SK-N-SH (cell line): Measurements from ENCODE around the gene ATE1. TPM values are rescaled to one million over a fixed set of nuclear protein-coding genes. Genes with fewer than 3 reads are reported as not detected.

Experiments used
- CTCF ChIA-PET: fragments of 300-600, 350-600 bp; formaldehyde crosslinking; extraction: SDS; loops from one replicate; lab custom pipeline; 2021; lab: Yijun Ruan, JAX
- POLR2A ChIA-PET: fragments of 350-600 bp; sonication (Branson Sonifier 250); formaldehyde crosslinking; extraction: SDS; loops from one replicate; lab custom pipeline; 2020; ENCODE audit warnings: antibody characterized with exemption, inconsistent platforms; lab: Yijun Ruan, JAX
- DNase-seq: peaks from one replicate; pipeline ENCODE4 v3.0.0; 2012
- H2AFZ ChIP-seq: fragments of 200-600 bp; sonication (generic); 2 replicates; pipeline ENCODE4 v1.8.1; 2016; ENCODE audit warnings: antibody characterized with exemption, mild to moderate bottlenecking, low read depth
- H3F3A ChIP-seq: fragments of 200-600 bp; sonication (generic); replicated peaks from 2 replicates; pipeline ENCODE3; 2016; ENCODE audit warnings: antibody characterized with exemption, mild to moderate bottlenecking; ENCODE audit not compliant: insufficient read depth
- H3K27ac ChIP-seq, 2 experiments: fragments of 200-500 bp in 1 of 2; fragments of 200-600 bp in 1 of 2; sonication (Bioruptor generic) in 1 of 2; sonication (generic), shearing (Covaris generic) in 1 of 2; 2 replicates each; pipeline versions ENCODE4 v1.5.1 to v1.6.1; 2014 to 2016; ENCODE audit warnings: low read depth in 2 of 2, inconsistent platforms in 1 of 2, low read length in 1 of 2, mild to moderate bottlenecking in 1 of 2, mixed read lengths in 1 of 2
- H3K27me3 ChIP-seq: fragments of 200-600 bp; sonication (generic), shearing (Covaris generic); 2 replicates; pipeline ENCODE4 v1.6.1; 2016; ENCODE audit warnings: mixed run types; ENCODE audit not compliant: insufficient read depth
- H3K36me3 ChIP-seq, 2 experiments: fragments of 200-500 bp in 1 of 2; fragments of 200-600 bp in 1 of 2; sonication (Bioruptor generic) in 1 of 2; sonication (generic) in 1 of 2; replicated peaks in 1 of 2; 2 replicates each; pipeline versions ENCODE3 to v1.5.1; 2014 to 2016; ENCODE audit warnings: low read length in 1 of 2, mild to moderate bottlenecking in 1 of 2; ENCODE audit not compliant: insufficient read depth in 2 of 2, control insufficient read depth in 1 of 2
- H3K4me1 ChIP-seq, 2 experiments: fragments of 200-500 bp in 1 of 2; fragments of 200-600 bp in 1 of 2; sonication (Bioruptor generic) in 1 of 2; sonication (generic), shearing (Covaris generic) in 1 of 2; 2 replicates each; pipeline versions ENCODE4 v1.5.1 to v1.6.1; 2014 to 2016; ENCODE audit warnings: low read depth in 1 of 2, low read length in 1 of 2, mixed run types in 1 of 2; ENCODE audit not compliant: insufficient read depth in 2 of 2, control insufficient read depth in 1 of 2
- H3K4me2 ChIP-seq: fragments of 200-600 bp; sonication (generic), shearing (Covaris generic); 2 replicates; pipeline ENCODE4 v1.6.1; 2017; ENCODE audit warnings: mixed run types
- H3K4me3 ChIP-seq, 2 experiments: fragments of 200-500 bp in 1 of 2; fragments of 200-600 bp in 1 of 2; sonication (Bioruptor generic) in 1 of 2; sonication (generic), shearing (Covaris generic) in 1 of 2; 2 replicates each; pipeline versions ENCODE4 v1.5.1 to v1.8.1; 2014 to 2016; ENCODE audit warnings: low read depth in 2 of 2, inconsistent platforms in 1 of 2, low read length in 1 of 2, mild to moderate bottlenecking in 1 of 2, mixed read lengths in 1 of 2, moderate library complexity in 1 of 2
- H3K79me2 ChIP-seq: fragments of 200-600 bp; sonication (generic); 2 replicates; pipeline ENCODE4 v1.8.1; 2017; ENCODE audit warnings: mild to moderate bottlenecking; ENCODE audit not compliant: insufficient read depth
- H3K9ac ChIP-seq: fragments of 200-600 bp; sonication (generic); 2 replicates; pipeline ENCODE4 v1.6.1; 2017; ENCODE audit warnings: mixed run types
- H3K9me2 ChIP-seq: fragments of 200-600 bp; sonication (generic); 2 replicates; pipeline ENCODE4 v1.6.1; 2017; ENCODE audit warnings: mixed run types
- H3K9me3 ChIP-seq: fragments of 200-600 bp; sonication (generic); 2 replicates; pipeline ENCODE4 v1.6.1; 2017; ENCODE audit warnings: mixed run types, mild to moderate bottlenecking, moderate library complexity
- H4K20me1 ChIP-seq: fragments of 200-600 bp; sonication (generic); 2 replicates; pipeline ENCODE4 v1.6.1; 2017; ENCODE audit warnings: mild to moderate bottlenecking, mixed run types; ENCODE audit not compliant: insufficient read depth
- FOSL2 ChIP-seq: IDR thresholded peaks from 2 replicates; pipeline ENCODE4 v1.4.0; 2012; ENCODE audit warnings: low read depth, mild to moderate bottlenecking, moderate library complexity, borderline replicate concordance
- GATA2 ChIP-seq: sonication (generic); formaldehyde crosslinking; IDR thresholded peaks from 2 replicates; pipeline ENCODE4 v1.5.0; 2020; ENCODE audit warnings: mild to moderate bottlenecking, missing genetic modification reagents
- MEF2A ChIP-seq: IDR thresholded peaks from 2 replicates; pipeline ENCODE4 v1.4.0; 2012; ENCODE audit warnings: low read depth, borderline replicate concordance
- PBX3 ChIP-seq: IDR thresholded peaks from 2 replicates; pipeline ENCODE4; 2012
- POLR2AphosphoS5 ChIP-seq: IDR thresholded peaks from 2 replicates; pipeline ENCODE4 v1.6.1; 2012; ENCODE audit warnings: low read depth, low read length
- RCOR1 ChIP-seq: fragments of 150-350 bp; IDR thresholded peaks from 2 replicates; pipeline ENCODE4 v1.6.1; 2017; ENCODE audit warnings: antibody characterized with exemption, low read length
- REST ChIP-seq: IDR thresholded peaks from 2 replicates; pipeline ENCODE4 v1.6.1; 2012; ENCODE audit warnings: mild to moderate bottlenecking, low read depth, low read length, moderate library complexity
- TCF12 ChIP-seq: IDR thresholded peaks from 2 replicates; pipeline ENCODE4 v1.4.0; 2012
- WGBS: methylation state at CpG from one replicate; pipeline ENCODE4 v1.1.6; 2017; ENCODE audit warnings: low lambda C conversion rate; 5-methylcytosine and 5-hydroxymethylcytosine counted together
- polyA plus RNA-seq, 3 experiments: library from polyadenylated mRNA; depleted of rRNA; stranded (reverse); fragments of >200 nt; gene quantifications; 2 replicates each; pipeline ENCODE4 v1.2.3, GENCODE V29; 2012

Gene ATE1
- polyA plus RNA-seq, 1 of the 3 experiments (the other 2 are of a cell fraction): 6.3 TPM

- H3F3A ChIP-seq: peaks cover 7% of the 10 kb centered on the region
- CTCF ChIA-PET: interaction anchor here (0.6 to 1.3 kb wide), 3 partner anchors 10 to 73 kb away, joined by 3 to 5 read pairs (median 4); no protein-coding TSS in a partner anchor
- 97% methylated on average over 2 of the region's 2 CpGs for WGBS
- TF ChIP-seq RCOR1 (no peak), MEF2A (no peak), POLR2AphosphoS5 (no peak), FOSL2 (no peak), GATA2 (CRISPR knock-in tag) (0 out of 2 replicates have a peak, but pooled peaks have one; percentile 17)
- H2AFZ ChIP-seq: no peak overlapping the region
- POLR2A ChIA-PET: no interaction called here
- no peak overlapping the region for H3K4me3 ChIP-seq
- peaks cover 4 to 6% of the 10 kb centered on the region in 2 experiments for H3K36me3 ChIP-seq
- peak; percentile 21 for DNase-seq
- no peaks in the 10 kb centered on the region for H3K9me3 ChIP-seq
- H3K27ac ChIP-seq: no peak overlapping the region; a peak in 1 of 4 replicates
- no peak overlapping the region for H3K4me2 ChIP-seq
- no peaks in the 10 kb centered on the region for H3K79me2 ChIP-seq
- H3K9ac ChIP-seq: no peak overlapping the region
- H3K9me2 ChIP-seq: no peaks in the 10 kb centered on the region
- H4K20me1 ChIP-seq: no peaks in the 10 kb centered on the region
- H3K27me3 ChIP-seq: no peaks in the 10 kb centered on the region
- peaks cover 0 to 4% of the 10 kb centered on the region in 2 experiments; a peak in 2 of 4 replicates for H3K4me1 ChIP-seq
Observed at GRCh38 chr10:121800831-121801230, 127.0 kb downstream of the ATE1 start.

GRCh38 chr10:121800146-121800545 is 127.7 kb downstream of the ATE1 start:
- H3K4me2 ChIP-seq: no peak overlapping the region
- DNase-seq: no peak

More at GRCh38 chr10:121800146-121800545, 127.7 kb downstream of the ATE1 start:
- Histone ChIP-seq H4K20me1 (no peaks in the 10 kb centered on the region), H3K36me3 (peaks cover 4 to 6% of the 10 kb centered on the region in 2 experiments), H3K9ac (no peak overlapping the region), H3K27me3 (no peaks in the 10 kb centered on the region), H3K79me2 (no peaks in the 10 kb centered on the region), H3K4me1 (peaks cover 0 to 4% of the 10 kb centered on the region in 2 experiments; a peak in 2 of 4 replicates), H3K9me3 (no peaks in the 10 kb centered on the region), H3K9me2 (no peaks in the 10 kb centered on the region), H3K27ac (no peak overlapping the region), H3F3A (peaks cover 7% of the 10 kb centered on the region), H2AFZ (no peak overlapping the region), H3K4me3 (no peak overlapping the region)
- ChIA-PET POLR2A (no interaction called here), CTCF (no interaction called here)
- WGBS: 72% methylated on average over 3 of the region's 3 CpGs
- TF ChIP-seq PBX3 (no peak), FOSL2 (no peak), TCF12 (peak; percentile 42), REST (no peak)
